Epidermal melanocyte (primary cell): ENCODE data around the gene OAS1.
"Not testable (repeated sequence)": the region's sequence is repeated elsewhere in the genome, so short reads cannot be mapped to it uniquely, and the experiment has no call there.

Experiments
- DNase-seq: peaks from one replicate; pipeline ENCODE4 v3.0.0; 2011; ENCODE audit warnings: low spot score; ENCODE audit not compliant: insufficient read length

Gene OAS1

DNA sequence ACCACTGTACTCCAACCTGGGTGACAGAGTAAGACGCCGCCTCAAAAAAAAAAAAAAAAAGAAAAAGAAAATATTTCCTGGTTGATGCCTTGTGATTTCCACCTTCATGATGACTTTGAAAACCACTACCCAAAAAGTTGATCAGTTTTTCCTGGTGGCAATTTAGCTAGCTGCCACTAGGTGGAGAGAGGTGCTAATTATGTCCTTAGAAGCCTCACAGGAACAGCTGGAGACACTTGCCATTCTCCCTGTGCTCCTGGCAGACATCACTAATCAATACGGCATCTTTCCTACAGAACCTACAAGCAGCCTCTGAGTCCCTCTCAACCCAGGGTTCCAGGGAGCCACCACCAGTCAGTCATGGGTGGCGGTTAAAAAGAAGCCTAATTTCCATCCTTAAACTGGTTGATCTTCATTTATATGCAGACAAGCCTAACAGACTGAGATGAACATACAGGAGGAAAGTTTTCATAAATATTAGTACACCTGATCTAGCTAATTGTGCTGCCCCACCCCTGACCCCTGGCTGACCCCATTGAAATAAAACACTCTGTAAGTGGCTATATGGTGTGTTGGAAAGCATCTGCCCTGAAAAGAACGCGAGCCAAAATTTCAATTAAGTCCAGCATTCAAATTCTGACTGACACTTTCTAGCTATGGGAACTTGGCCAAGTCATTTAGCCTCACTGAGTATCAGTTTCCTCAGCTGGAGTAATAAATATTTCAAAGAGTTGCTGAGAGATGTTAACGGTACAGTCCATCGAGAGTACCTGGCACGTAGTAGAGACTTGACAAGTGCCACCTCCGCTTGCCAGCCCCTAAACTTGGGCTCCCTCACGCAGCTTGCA lies 6.2 kb upstream of the OAS1 start:
- DNase-seq, result peak; percentile 34

DNA sequence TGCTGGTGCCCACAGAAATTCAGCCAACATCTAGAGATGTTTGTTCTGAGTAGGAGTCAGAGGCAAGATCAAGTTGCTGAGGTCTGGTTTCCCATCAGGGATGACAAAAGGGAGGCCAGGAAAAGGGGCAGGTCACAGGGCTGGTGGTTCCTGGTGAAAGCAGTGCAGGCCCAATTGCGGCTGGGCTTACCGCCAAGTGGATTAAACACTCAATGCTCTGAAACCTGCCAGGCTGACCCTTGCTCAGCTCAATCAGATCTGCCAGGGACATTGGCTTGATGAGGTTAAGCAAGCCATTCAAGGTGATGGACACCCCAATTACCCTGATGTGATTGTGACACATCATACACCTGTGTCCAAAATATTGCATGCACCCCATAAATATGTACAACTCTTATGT lies 5.5 kb upstream of the OAS1 start:
- no peak for DNase-seq

DNA sequence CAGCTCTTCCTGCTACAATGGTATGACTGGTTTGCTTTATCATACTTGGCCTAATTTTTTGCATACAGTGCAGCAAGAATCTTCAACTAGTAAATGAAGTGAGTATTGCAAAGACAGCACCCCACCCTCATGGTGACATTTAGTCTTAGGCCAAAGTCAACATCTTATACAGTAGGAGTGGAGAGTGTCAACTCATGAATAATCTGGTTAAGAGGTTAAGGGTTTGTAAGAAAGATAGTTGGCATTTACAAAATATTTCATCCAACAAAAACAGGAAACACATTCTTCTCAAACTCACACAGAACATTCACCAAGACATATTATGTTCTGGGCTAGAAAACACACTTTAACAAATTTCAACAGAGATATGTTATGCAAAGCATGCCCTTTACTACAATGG lies 2.2 kb upstream of the OAS1 start:
- DNase-seq, result no peak

DNA sequence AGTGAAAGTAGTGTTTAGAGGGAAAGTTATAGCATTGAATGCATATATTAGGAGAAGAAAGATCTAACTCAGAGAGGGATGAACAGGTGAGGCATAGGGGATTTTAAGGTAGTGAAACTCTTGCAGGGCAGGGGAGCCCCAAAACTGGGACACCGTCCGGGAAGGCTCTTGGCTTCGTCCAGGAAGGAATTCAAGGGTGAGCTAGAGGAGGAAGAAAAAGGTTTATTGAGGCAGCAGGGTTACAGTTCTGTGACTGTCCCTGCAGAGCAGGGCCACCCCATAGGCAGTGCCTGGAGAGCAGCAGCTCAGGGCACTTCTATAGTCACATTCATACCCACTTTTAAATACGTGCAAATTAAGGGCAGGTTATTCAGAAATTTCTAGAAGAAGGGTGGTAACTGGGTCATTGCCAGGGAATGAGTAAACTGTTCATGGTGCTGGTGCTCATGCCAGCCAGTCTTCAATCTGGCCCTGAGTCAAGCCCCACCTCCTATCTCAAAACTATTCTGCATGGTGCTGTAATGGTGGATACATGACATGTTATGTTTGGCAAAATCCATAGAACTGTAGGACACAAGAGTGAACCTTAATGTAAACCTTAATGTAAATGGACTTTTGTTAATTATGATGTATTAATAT lies 1.2 kb upstream of the OAS1 start:
- DNase-seq, result no peak

DNA sequence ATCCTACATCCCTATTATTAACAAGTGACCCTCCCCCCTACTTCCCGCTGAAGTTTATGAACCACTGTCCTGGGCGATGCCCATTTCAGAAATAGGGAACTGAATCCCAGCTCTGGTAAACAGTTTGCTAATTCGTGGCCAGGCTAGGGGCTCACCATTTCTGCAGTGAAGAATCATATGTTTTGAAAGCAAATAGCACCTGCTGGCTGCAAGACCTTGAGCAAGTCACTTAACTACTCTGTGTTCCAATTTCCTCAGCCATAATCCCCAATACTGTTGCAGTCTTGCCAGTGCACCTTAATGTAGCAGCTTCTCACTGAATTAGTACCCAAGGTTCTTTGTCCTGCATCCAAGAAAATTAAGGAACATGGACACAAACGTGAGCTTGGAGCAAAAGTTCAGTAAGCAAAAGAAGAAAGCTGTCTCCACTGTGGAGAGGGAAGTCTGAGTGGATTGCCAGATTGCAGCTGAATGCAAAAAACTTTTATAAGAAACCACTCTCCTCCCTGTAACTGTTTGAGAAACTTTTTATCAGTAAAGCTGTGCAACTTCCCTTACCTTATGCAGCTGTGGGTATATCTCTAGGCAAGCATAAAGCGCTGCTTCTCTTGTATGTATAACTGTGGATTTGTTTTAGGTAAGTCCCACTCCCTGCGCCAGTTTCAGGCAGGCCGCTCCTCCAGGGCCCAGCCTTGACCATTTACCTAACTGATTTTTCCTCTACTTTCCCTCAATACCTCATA lies 824 bp downstream of the OAS1 start:
- no peak for DNase-seq

DNA sequence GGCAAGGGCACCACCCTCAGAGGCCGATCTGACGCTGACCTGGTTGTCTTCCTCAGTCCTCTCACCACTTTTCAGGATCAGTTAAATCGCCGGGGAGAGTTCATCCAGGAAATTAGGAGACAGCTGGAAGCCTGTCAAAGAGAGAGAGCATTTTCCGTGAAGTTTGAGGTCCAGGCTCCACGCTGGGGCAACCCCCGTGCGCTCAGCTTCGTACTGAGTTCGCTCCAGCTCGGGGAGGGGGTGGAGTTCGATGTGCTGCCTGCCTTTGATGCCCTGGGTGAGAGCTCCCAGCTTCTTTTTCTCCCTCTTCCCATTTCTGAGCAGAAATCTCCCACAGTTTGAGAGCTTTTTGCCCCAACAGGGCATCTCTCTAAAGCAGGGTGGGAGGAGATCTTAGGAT lies 1.8 kb downstream of the OAS1 start:
- no peak for DNase-seq

DNA sequence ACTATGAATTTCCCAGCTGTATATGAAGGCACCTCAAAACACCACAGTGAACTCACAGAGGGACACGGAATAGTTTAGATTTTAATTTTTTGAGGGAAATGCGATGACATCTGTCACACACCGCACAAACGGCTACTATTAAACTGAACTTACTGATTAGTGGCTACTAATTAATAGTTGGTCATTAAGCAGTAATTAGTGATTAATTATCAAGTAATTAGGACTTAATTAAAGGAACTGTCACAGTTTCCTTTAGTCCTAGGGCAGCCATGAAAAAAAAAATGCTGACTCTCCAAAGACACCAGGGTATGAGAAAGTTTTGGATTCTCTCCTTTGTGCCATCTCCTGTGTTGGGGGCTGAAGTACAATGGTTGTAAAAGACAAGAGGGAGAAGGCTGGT lies 2.9 kb downstream of the OAS1 start:
- DNase-seq, result no peak

DNA sequence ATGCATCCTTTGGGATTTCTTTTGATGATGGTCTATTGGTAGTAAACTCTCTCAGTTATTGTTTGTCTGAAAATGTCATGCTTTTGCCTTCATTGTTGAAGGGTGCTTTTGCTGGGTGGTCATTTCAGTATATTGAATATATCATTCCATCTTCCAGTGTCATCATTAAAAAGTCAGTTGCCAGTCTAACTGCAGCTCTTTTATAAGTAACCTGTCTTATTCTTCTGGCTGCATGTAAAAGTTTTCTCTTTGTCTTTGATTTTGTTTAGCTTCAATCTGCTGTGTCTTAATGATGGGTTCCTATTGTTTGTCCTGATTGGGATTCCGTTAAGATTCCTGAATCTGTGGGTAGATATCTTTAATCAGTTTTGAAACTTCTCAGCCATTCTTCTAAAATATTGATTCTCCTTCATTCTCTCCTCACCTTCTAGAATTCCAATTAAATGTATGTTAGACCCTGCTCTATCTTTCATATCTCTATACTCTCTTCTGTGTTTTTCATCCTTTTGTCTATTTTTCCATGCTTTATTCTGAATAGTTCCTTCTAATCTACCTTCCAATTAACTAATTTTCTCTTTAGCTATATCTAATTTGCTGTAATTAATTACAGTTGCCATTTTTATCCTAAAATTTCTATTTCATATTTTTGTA lies 6.4 kb downstream of the OAS1 start:
- DNase-seq, result no peak

DNA sequence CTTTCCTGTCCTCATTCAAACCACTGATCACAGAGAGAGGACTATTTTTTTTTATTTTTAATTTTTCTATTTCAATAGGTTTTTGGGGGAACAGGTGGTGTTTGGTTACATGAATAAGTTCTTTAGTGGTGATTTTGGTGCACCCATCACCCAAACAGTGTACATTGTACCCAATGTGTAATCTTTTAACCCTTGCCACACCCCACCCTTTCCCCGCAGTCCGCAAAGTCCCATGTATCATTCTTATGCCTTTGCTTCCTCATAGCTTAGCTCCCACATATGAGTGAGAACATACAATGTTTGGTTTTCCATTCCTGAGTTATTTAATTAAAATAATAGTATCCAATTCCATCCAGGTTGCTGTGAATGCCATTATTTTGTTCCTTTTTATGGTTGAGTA lies 7.1 kb downstream of the OAS1 start:
- DNase-seq, result not testable (repeated sequence)

DNA sequence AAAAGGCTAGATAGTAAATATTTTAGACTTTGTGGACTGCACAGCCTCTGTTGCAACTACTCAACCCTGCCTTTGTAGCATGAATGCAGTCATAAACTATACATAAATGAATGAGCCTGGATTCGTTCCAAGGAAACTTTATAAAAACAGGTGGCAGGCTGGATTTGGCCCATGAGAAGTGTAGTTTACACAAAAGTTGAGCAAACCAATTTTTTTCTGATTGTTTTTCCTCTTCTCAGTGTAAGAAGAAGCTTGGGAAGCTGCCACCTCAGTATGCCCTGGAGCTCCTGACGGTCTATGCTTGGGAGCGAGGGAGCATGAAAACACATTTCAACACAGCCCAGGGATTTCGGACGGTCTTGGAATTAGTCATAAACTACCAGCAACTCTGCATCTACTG lies 9.5 kb downstream of the OAS1 start:
- no peak for DNase-seq

DNA sequence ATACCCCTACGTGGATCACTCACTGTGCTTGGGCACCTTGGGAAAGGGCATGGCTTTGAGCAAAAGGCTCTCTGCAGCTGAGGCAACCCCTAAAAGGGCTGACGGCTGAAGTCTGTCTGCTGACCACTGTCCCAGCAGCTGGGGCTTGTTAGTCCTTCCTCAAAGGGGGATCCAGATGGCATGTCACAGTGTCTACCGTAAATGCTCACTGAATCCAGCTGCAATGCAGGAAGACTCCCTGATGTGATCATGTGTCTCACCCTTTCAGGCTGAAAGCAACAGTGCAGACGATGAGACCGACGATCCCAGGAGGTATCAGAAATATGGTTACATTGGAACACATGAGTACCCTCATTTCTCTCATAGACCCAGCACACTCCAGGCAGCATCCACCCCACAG lies 12.4 kb downstream of the OAS1 start:
- DNase-seq, result no peak

DNA sequence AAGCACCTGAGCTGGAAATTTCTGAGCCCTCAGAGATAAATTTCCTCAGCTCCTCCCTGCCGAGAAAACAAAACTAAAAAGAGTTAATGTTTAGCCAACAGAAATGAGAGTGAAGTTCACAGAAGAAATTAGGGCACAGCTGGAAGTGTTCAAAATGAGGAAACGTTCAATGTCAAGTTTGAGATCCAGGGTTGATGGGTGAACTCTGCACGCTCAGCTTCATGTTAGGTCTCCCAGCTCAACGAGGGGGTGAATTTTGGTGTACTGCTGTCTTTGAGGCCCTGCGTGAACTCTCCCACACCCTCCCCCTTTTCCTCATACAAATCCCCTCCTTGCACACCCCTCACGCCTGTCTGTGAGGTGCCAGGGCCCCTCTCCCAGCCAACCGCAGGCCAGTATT lies 18.2 kb downstream of the OAS1 start:
- DNase-seq, result no peak

DNA sequence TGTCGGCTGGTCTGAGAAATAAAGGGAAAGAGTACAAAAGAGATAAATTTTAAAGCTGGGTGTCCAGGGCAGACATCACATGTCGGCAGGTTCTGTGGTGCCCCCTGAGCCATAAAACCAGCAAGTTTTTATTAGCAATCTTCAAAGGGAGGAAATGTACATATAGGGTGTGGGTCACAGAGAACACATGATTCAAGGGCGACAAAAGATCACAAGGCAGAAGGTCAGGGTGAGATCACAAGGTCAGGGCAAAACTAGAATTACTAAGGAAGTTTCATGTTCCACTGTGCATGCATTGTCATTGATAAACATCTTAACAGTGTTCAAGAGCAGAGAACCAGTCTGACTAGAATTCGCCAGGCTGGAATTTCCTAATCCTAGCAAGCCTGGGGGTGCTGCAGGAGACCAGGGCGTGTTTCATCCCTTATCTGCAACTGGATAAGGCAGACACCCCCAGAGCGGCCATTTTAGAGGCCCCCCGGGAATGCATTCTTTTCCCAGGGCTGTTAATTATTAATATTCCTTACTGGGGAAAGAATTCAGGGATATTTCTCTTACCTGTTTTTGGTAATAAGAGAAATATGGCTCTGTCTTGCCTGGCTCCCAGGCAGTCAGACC lies 19.8 kb downstream of the OAS1 start:
- DNase-seq, result not testable (repeated sequence)

DNA sequence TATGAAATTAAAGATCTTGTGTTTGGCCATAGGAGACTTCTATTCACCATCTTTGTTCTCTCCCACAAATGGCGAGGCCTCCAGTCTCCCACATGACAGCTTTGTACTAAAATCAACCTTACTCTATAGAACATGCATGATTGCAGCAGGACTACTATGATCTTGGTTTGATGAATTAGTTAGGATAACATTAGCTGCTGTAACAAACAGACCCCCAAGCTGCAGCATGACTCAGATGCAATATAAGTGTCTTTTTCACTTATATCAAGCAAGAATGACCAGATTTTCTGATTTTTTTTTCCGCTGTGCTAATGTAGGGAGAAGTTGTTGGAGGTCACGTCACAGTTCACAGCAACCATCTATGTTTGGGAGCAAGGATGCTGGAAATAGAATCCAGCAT lies 20.7 kb downstream of the OAS1 start:
- no peak for DNase-seq

DNA sequence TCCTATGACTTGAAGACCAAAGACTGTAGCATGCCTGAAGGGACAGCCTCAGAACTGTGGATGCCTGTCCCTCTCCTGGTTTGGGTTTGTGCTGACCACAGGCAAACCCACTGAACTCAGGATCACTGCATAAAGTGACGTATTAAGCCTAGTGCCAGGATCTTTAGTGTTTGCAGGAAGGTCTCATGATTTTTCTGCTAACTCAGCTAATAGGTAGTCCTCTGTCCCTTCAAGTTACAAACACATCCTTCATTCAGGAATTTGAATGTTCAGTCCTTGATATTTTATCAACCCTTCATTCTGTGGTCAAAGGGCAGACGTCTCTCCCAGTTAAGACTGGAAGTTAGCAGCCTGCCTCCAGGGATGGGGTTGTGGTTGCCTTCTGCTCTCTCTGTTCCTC lies 21.2 kb downstream of the OAS1 start:
- DNase-seq, result no peak

DNA sequence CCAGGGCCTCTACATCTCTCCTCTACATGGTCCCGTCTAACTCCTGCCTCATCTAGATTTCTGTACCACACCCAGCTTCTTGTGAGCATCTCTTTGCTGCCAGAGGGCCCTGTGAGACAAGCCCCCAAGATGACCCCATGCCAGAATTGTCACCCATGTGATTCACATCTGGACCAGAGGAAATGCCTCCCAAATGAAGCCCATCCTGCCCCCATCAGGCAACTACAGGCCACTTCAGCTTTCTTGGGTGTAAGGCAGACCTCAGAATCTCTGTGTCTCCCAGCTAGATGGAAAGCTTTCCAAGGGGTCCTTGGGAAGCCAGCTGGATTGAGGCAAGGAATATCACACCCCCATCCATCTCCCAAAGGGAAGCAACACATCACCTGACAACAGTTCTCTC lies 22.2 kb downstream of the OAS1 start:
- no peak for DNase-seq

DNA sequence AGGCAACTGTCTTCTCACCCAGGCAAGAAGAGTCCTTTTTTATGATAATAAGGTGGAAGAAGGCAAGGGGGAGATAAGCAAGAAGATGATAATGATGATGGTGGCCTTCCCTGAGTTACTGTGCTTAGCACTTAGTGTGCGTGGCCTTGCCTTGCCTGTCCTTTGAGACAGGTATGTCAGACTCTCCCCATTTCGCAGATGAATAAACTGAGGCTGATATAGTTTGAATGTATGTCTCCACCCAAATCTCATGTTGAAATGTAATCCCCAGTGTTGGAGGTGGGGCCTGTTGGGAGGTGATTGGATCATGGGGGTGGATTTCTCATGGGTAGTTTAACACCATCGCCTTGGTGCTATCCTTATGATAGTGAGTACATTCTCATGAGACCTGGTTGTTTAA lies 23.0 kb downstream of the OAS1 start:
- no peak for DNase-seq

DNA sequence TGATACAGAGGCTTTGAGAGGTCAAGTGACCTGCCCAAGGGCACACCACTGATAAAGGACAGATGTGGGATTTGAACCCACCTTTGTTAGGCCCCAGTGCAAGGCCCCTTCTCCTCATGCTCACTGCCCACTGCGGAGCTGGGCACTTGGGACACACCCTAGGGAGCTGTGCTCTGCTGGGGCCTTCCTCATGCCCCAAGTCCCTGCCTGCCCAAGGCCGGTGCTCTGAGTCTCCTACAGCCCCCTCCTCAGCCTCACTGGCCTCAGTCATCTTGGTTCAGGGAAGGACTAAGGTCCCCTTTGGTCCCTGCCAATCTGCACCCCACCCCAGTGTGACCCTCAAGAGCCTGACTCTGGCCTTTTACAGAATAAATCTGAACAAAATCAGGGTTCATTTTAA lies 23.6 kb downstream of the OAS1 start:
- no peak for DNase-seq

DNA sequence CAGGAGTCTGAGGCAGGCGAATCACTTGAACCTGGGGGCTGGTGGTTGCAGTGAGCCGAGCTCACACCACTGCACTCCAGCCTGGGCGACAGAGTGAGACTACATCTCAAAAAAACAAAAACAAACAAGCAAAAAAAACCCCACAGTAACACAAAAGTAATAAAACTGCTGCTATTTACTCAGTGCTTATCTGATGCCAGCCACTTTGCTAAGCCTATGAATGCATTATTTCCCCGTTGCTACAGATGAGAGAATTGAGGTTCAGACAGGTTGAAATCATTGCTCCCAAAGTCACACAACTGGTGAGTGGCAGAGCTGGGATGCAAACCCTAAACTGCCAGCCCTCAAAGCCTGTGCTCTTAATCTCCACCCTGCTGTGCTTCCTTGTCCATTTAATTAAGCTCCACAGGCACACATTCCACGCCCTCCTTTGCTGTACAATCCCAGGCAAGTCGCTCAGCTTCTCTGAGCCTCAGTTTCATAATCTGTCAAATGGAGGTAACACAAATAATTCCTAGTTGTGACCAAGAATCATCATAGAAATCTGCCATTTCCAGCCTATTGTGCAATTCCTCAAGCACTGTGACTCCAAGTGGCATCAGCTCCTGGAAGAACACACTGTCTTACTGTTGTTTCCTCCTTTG lies 25.8 kb downstream of the OAS1 start:
- no peak for DNase-seq

DNA sequence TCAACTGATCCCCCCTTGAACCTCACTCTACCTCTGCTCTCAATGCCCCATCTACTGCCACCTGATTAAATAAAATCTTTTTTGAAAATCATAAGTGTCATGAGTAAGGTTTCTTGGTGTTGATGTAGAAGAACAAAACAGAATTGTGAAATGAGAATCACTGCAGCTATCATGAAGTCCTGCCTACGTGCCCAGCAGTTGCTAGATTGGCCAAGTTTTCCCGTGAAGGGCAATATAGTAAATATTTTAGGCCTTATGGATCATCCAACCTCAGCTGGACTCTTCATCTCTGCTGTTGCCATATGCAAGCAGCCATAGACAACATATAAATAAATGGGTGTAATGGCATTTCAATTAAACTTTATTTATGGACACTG lies 26.4 kb downstream of the OAS1 start:
- DNase-seq, result no peak

DNA sequence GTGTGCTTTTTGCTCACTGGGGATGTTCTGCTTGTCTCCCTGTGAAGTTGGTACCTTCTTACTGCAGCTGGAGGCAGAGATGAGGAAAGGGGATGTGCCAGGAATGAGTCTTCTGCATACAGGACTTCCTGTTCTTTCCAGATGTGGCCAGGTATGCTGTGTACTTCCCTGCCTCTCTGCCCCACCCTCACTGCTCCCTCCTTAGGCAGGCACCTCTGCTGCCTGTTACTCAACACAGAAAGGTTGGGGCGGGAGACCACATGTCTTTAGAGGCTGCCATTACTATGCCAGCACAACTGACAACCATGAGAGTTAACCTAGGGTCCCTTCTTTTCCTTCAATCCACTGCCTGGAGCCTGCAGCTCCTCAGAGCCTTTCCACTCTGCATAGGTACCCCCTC lies 29.5 kb downstream of the OAS1 start:
- no peak for DNase-seq
